Ovary (tissue), 9 donors: ENCODE data around the gene SGPP1. TPM values are rescaled to one million over a fixed set of nuclear protein-coding genes. Genes with fewer than 3 reads are reported as not detected.
"Not testable (repeated sequence)": the region's sequence is repeated elsewhere in the genome, so short reads cannot be mapped to it uniquely, and the experiment has no call there.

Source experiments
- DNase-seq, 5 donors: peaks; one replicate each; pipeline ENCODE4 v3.0.0-alpha.2; 2019 to 2020
- H3K27ac ChIP-seq, 2 donors: fragments of 200-600 bp; one replicate each; pipeline versions ENCODE4 v1.5.1 to v1.8.0; 2019 to 2022
- H3K27me3 ChIP-seq: fragments of 200-600 bp; one replicate; pipeline ENCODE4 v1.8.0; 2022
- H3K36me3 ChIP-seq: fragments of 200-600 bp; sonication (generic); one replicate; pipeline ENCODE4 v1.5.1; 2019
- H3K4me1 ChIP-seq: one replicate; pipeline ENCODE4 v1.8.1; 2013; ENCODE audit warnings: mild to moderate bottlenecking, moderate library complexity; ENCODE audit not compliant: insufficient read depth
- H3K4me3 ChIP-seq: fragments of 200-600 bp; sonication (generic); one replicate; pipeline ENCODE4 v1.5.1; 2017
- H3K9me3 ChIP-seq, 2 donors: fragments of 200-600 bp in 1 of 2; sonication (generic) in 1 of 2; one replicate each; pipeline versions ENCODE4 v1.5.1 to v1.8.1; 2013 to 2019; ENCODE audit warnings: mild to moderate bottlenecking in 1 of 2, moderate library complexity in 1 of 2
- CTCF ChIP-seq, 3 donors: fragments of 450-650 bp in 2 of 3; fragments of 200-600 bp in 1 of 3; IDR thresholded peaks; one replicate each; pipeline versions ENCODE4 v1.5.1 to v1.8.0; 2016 to 2022; ENCODE audit warnings: antibody characterized with exemption in 3 of 3, mild to moderate bottlenecking in 1 of 3
- EP300 ChIP-seq: sonication (generic); formaldehyde crosslinking; IDR thresholded peaks from one replicate; pipeline ENCODE4 v1.6.1; 2017; ENCODE audit warnings: antibody characterized with exemption
- POLR2A ChIP-seq: fragments of 450-650 bp; IDR thresholded peaks from one replicate; pipeline ENCODE4 v1.6.1; 2017; ENCODE audit warnings: antibody characterized with exemption, mild to moderate bottlenecking, moderate library complexity
- WGBS, 3 donors: extraction: QIAGEN DNeasy Blood & Tissue Kit in 1 of 3; methylation state at CpG; one replicate each; pipeline versions ENCODE4 v1.1.5 to v1.1.7; 2013 to 2017; 5-methylcytosine and 5-hydroxymethylcytosine counted together
- intact Hi-C, 4 donors: fragments of 100-400 bp; cut with DNase I; formaldehyde crosslinking; loops; one replicate each; pipeline versions ENCODE4 v1.11.0 to v1.15.1; 2022 to 2023
- polyA plus RNA-seq, 2 donors: library from polyadenylated mRNA; stranded (reverse); fragments of 200-250 nt in 1 of 2; fragments of 350-450 nt in 1 of 2; fragmentation: Illumina TruSeq in 1 of 2; extraction: RNeasy Lipid Tissue Mini Kit (QIAGEN cat#74804) in 1 of 2; gene quantifications; one replicate each; pipeline ENCODE4 v1.2.3, GENCODE V29; 2013 to 2014
- total RNA-seq, 7 donors: library from RNA; depleted of rRNA in 2 of 7; stranded (reverse); fragments of >200 nt in 2 of 7; fragmentation: NEBNext Ultra II Directional in 3 of 7; extraction: Animal tissue kit (Norgen Biotek cat#: 25700) in 3 of 7; gene quantifications; one replicate each; pipeline versions ENCODE4 v1.1.0 to v1.2.4, GENCODE V29; 2016 to 2023
- donor health status: DM: no; HTN: no; CAD: no; lungs with moderate emphysema.
- donor health status: DM: no; HTN: no; CAD: no.
- donor health status: Bipolar disorder and iron deficiency.
- donor health status: DM: yes; HTN: yes; CAD: no.
- donor health status: DM: no; HTN: no; CAD: no.
- donor health status: DM: yes; HTN: yes; CAD: no.

The SGPP1 gene
- total and polyA plus RNA-seq, 9 donors: 7.6 to 18.4 (median 14.4) TPM

GRCh38 chr14:63662776-63663175, 65.1 kb downstream of the SGPP1 start:
- Histone ChIP-seq H3K36me3 (no peaks in the 10 kb centered on the region), H3K4me3 (no peak overlapping the region), H3K9me3 (no peaks in the 10 kb centered on the region), H3K4me1 (no peaks in the 10 kb centered on the region), H3K27ac (no peak overlapping the region), H3K27me3 (no peaks in the 10 kb centered on the region)
- 92 to 96% (median 96%) methylated on average over 8 of the region's 8 CpGs for WGBS, 3 donors
- DNase-seq: no peak
- intact Hi-C loops: no loop called here
- TF ChIP-seq CTCF (IDR thresholded peaks at IDR 0.05) (no peak), POLR2A (no peak), EP300 (no peak)

DNA sequence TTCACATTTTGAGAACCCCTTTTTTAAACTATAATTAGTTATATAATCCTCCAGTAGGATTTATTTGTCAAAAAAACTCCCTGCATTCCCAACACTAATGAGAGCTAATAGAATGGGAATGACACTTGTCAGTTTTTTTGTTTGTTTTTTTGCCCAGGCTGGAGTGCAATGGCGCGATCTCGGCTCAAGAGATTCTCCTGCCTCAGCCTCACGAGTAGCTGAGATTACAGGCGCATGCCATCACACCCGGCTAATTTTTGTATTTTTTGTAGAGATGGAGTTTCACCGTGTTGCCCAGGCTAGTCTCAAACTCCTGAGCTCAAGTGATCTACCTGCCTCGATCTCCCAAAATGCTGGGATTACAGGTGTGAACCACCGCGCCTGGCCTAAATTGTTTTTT, 66.0 kb downstream of the SGPP1 start:
- 93 to 96% (median 95%) methylated on average over 10 of the region's 10 CpGs for WGBS, 3 donors
- H3K27me3 ChIP-seq, H3K4me3 ChIP-seq, H3K4me1 ChIP-seq, intact Hi-C loops, H3K27ac ChIP-seq, H3K9me3 ChIP-seq, H3K36me3 ChIP-seq, DNase-seq: not testable (repeated sequence)

DNA sequence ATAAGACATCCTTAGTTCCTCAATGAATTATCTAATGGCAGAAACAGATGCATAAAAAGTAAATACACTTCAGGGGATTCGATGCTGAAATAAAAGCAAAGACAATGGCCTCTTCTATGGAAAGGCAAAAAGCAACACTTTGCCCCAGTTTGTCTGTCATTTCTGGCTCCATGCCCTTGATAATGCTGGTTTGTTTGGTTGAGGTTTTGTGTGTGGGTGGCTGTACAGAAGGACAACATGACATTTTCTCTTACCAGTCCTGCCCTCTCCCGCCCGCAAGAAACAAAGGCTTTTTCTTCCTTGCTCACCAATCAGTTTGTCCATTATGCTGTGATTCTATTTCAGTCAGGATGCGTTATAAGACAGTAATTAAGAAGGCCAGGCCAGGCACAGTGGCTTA, 68.1 kb downstream of the SGPP1 start:
- Histone ChIP-seq H3K27ac (no peak overlapping the region), H3K4me3 (no peak overlapping the region), H3K9me3 (no peaks in the 10 kb centered on the region), H3K27me3 (no peaks in the 10 kb centered on the region), H3K4me1 (no peaks in the 10 kb centered on the region), H3K36me3 (no peaks in the 10 kb centered on the region)
- DNase-seq: no peak
- 55 to 78% (median 68%) methylated on average over 4 of the region's 4 CpGs for WGBS, 3 donors
- intact Hi-C loops: no loop called here
- TF ChIP-seq EP300 (no peak), CTCF (IDR thresholded peaks at IDR 0.05) (no peak), POLR2A (no peak)

- WGBS, 3 donors: 88 to 94% (median 93%) methylated on average over 4 of the region's 4 CpGs
- Histone ChIP-seq H3K4me3 (no peak overlapping the region), H3K27me3 (no peaks in the 10 kb centered on the region), H3K27ac (no peak overlapping the region), H3K4me1 (no peaks in the 10 kb centered on the region), H3K9me3 (no peaks in the 10 kb centered on the region), H3K36me3 (no peaks in the 10 kb centered on the region)
- TF ChIP-seq EP300: no peak
- TF ChIP-seq CTCF (IDR thresholded peaks at IDR 0.05): no peak
- no peak for TF ChIP-seq POLR2A
- no peak for DNase-seq
- intact Hi-C loops: no loop called here
These were observed 71.7 kb downstream of the SGPP1 start for GRCh38 chr14:63656194-63656593.

DNA sequence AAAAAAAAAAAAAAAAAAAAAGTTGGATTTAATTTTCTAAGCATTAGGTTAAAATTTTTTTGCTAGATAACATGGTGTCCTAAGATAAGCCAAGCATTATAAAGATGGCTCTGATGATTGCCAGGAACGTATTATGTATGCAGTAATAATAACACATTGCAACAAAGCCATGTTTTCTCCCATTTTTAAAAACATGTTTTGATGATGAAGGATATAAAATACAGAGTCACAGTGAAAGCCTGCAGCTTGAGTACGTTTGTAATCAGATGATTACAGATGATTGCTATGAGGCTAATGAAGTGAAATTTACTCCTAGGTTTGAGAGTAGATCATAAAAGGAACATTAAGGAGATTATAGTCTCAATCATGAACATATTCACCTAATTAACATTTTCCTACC, 72.9 kb downstream of the SGPP1 start:
- H3K27me3 ChIP-seq: no peaks in the 10 kb centered on the region
- no peak overlapping the region for H3K27ac ChIP-seq
- H3K36me3 ChIP-seq: no peaks in the 10 kb centered on the region
- TF ChIP-seq EP300 (no peak), CTCF (IDR thresholded peaks at IDR 0.05) (no peak), POLR2A (no peak)
- intact Hi-C loops: no loop called here
- peaks cover 3% of the 10 kb centered on the region for H3K4me1 ChIP-seq
- H3K4me3 ChIP-seq: no peak overlapping the region
- DNase-seq: no peak
- 66 to 75% (median 70%) methylated on average over 2 of the region's 2 CpGs for WGBS, 3 donors
- no peaks in the 10 kb centered on the region for H3K9me3 ChIP-seq
